ENCODE measurements around the gene TWSG1. TPM values are rescaled to one million over a fixed set of nuclear protein-coding genes. Genes with fewer than 3 reads are reported as not detected.
A peak's percentile ranks its signal among the peaks of the same experiment; 100 is the strongest.

Gene TWSG1
- polyA plus RNA-seq, 3 donors, result 1.6 to 5.5 (median 3.9) TPM

DNA sequence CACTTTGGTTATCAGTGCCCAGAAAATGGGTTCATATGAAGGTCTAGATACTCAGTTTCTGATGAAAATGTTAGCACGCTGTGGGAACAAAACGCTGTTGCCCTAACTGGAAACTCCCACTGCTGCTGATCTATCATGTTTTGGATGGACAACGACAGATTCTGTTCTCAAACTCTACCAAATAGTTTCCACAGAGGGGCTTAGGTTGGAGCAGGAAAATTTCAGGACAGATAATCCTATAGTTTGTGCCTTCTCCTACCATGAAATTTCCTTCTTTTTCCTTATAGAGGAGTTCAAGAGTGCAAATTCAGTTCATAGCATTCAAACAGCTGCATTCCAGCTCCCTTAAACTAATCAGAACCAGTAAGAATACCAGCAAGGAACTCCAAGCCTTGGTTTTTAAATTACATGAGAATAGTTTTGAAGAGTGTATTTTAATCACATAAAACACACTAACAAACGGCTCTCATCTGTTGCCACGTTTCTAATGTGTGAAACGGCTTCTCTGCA, 82.0 kb downstream of the TWSG1 start:
- no peak overlapping the region for H3K27ac ChIP-seq (ENCODE audit: low read depth in 1 of 2, low read length in 2 of 2)
- H3K4me3 ChIP-seq (replicated peaks in 1 of 3; ENCODE audit: low read depth in 2 of 3, low read length in 3 of 3), result no peak overlapping the region
- H3K27ac Mint-ChIP-seq, result no peak overlapping the region
- no peak for DNase-seq
- WGBS (ENCODE audit: insufficient coverage), result no CpG with 5 or more reads among the region's 6 CpGs
- no peak overlapping the region for H3K4me2 ChIP-seq (replicated peaks; ENCODE audit: extremely low read depth, low read length, poor library complexity, severe bottlenecking)
- H3K9me3 Mint-ChIP-seq, result no peaks in the 10 kb centered on the region
- H3K36me3 ChIP-seq (replicated peaks in 1 of 2; ENCODE audit: control insufficient read depth in 1 of 2, insufficient read depth in 2 of 2, low read length in 2 of 2), result no peaks in the 10 kb centered on the region
- no peaks in the 10 kb centered on the region for H3K79me2 ChIP-seq (ENCODE audit: insufficient read depth, low read length)
- no peaks in the 10 kb centered on the region for H3K4me1 ChIP-seq (ENCODE audit: control insufficient read depth in 1 of 2, insufficient read depth in 2 of 2, low read length in 2 of 2)
- H3K4me1 Mint-ChIP-seq, result no peaks in the 10 kb centered on the region
- intact Hi-C loops (cut with micrococcal nuclease), result no loop called here
- no peak overlapping the region for H2AFZ ChIP-seq (ENCODE audit: insufficient read depth, low read depth, low read length, poor library complexity, severe bottlenecking)
- no peaks in the 10 kb centered on the region for H3K36me3 Mint-ChIP-seq
- H3K9ac ChIP-seq (ENCODE audit: insufficient read depth, low read length, poor library complexity, severe bottlenecking), result no peak overlapping the region
- H3K4me3 Mint-ChIP-seq, result no peak overlapping the region
- H3K27me3 ChIP-seq (ENCODE audit: control insufficient read depth in 2 of 2, insufficient read depth in 2 of 2, low read length in 2 of 2), result no peaks in the 10 kb centered on the region
- H3K27me3 Mint-ChIP-seq (ENCODE audit: low read depth in 3 of 3), result peaks cover 0 to 6% (median 0%) of the 10 kb centered on the region in 3 donors
- no peaks in the 10 kb centered on the region for H4K20me1 ChIP-seq (ENCODE audit: insufficient read depth, low read length)
- TF ChIP-seq CTCF (IDR thresholded peaks at IDR 0.05), result no peak
- H3K9me3 ChIP-seq (replicated peaks in 1 of 2; ENCODE audit: control insufficient read depth in 1 of 2, insufficient read depth in 1 of 2, low read length in 2 of 2), result no peaks in the 10 kb centered on the region

- H3K4me3 ChIP-seq (replicated peaks in 1 of 3; ENCODE audit: low read depth in 2 of 3, low read length in 3 of 3), result no peak overlapping the region
- 92% methylated on average over 5 of the region's 18 CpGs for WGBS (ENCODE audit: insufficient coverage)
Observed at GRCh38 chr18:9417073-9417851, 82.7 kb downstream of the TWSG1 start.

More at GRCh38 chr18:9417073-9417851, 82.7 kb downstream of the TWSG1 start:
- intact Hi-C loops (cut with micrococcal nuclease), result no loop called here
- no peaks in the 10 kb centered on the region for H3K27me3 ChIP-seq (ENCODE audit: control insufficient read depth in 2 of 2, insufficient read depth in 2 of 2, low read length in 2 of 2)
- Mint-ChIP-seq H3K27me3 (ENCODE audit: low read depth in 3 of 3) (peaks cover 0 to 6% (median 0%) of the 10 kb centered on the region in 3 donors), H3K4me3 (peak overlapping the region in 1 of 2 donors; percentile 24), H3K36me3 (no peaks in the 10 kb centered on the region), H3K4me1 (no peaks in the 10 kb centered on the region), H3K27ac (no peak overlapping the region), H3K9me3 (no peaks in the 10 kb centered on the region)
- no peaks in the 10 kb centered on the region for H3K9me3 ChIP-seq (replicated peaks in 1 of 2; ENCODE audit: control insufficient read depth in 1 of 2, insufficient read depth in 1 of 2, low read length in 2 of 2)
- no peaks in the 10 kb centered on the region for H4K20me1 ChIP-seq (ENCODE audit: insufficient read depth, low read length)
- no peak for TF ChIP-seq CTCF (IDR thresholded peaks at IDR 0.05)
- H3K79me2 ChIP-seq (ENCODE audit: insufficient read depth, low read length), result no peaks in the 10 kb centered on the region
- no peak overlapping the region for H3K4me2 ChIP-seq (replicated peaks; ENCODE audit: extremely low read depth, low read length, poor library complexity, severe bottlenecking)
- DNase-seq, result no peak
- H3K4me1 ChIP-seq (ENCODE audit: control insufficient read depth in 1 of 2, insufficient read depth in 2 of 2, low read length in 2 of 2), result no peaks in the 10 kb centered on the region
- H3K36me3 ChIP-seq (replicated peaks in 1 of 2; ENCODE audit: control insufficient read depth in 1 of 2, insufficient read depth in 2 of 2, low read length in 2 of 2), result no peaks in the 10 kb centered on the region
- no peak overlapping the region for H3K9ac ChIP-seq (ENCODE audit: insufficient read depth, low read length, poor library complexity, severe bottlenecking)
- no peak overlapping the region for H3K27ac ChIP-seq (ENCODE audit: low read depth in 1 of 2, low read length in 2 of 2)
- H2AFZ ChIP-seq (ENCODE audit: insufficient read depth, low read depth, low read length, poor library complexity, severe bottlenecking), result no peak overlapping the region

Measured in CD14-positive monocyte (primary cell).